Uterus (tissue), 4 donors: ENCODE data around the gene CACNG8. TPM values are rescaled to one million over a fixed set of nuclear protein-coding genes. Genes with fewer than 3 reads are reported as not detected.

Experiments used
- DNase-seq, 2 donors: peaks; one replicate each; pipeline ENCODE4 v3.0.0-alpha.2; 2019 to 2020
- H3K27ac ChIP-seq, 2 donors: fragments of 200-600 bp; sonication (generic); 1 replicate in 1 of 2; 2 replicates in 1 of 2; pipeline ENCODE4 v1.5.1; 2016 to 2018
- H3K27me3 ChIP-seq, 2 donors: fragments of 200-600 bp; sonication (generic); one replicate each; pipeline ENCODE4 v1.5.1; 2018 to 2019; ENCODE audit warnings: control low read depth in 1 of 2
- H3K36me3 ChIP-seq, 2 donors: fragments of 200-600 bp; sonication (generic); one replicate each; pipeline ENCODE4 v1.5.1; 2019; ENCODE audit warnings: control low read depth in 1 of 2
- H3K4me1 ChIP-seq, 2 donors: fragments of 200-600 bp; sonication (generic); one replicate each; pipeline ENCODE4 v1.5.1; 2018 to 2019; ENCODE audit warnings: control low read depth in 1 of 2
- H3K4me3 ChIP-seq, 2 donors: fragments of 200-600 bp; sonication (generic); 1 replicate in 1 of 2; 2 replicates in 1 of 2; pipeline ENCODE4 v1.5.1; 2018 to 2019; ENCODE audit warnings: mild to moderate bottlenecking in 1 of 2
- H3K9me3 ChIP-seq, 2 donors: fragments of 200-600 bp; sonication (generic); one replicate each; pipeline ENCODE4 v1.5.1; 2019; ENCODE audit warnings: control low read depth in 1 of 2
- CTCF ChIP-seq, 4 experiments: fragments of 200-600 bp in 2 of 4; fragments of 450-650 bp in 2 of 4; sonication (generic) in 2 of 4; IDR thresholded peaks; one replicate each; pipeline ENCODE4 v1.5.1; 2016 to 2019; ENCODE audit warnings: antibody characterized with exemption in 4 of 4, mild to moderate bottlenecking in 2 of 4, moderate library complexity in 1 of 4
- POLR2A ChIP-seq, 2 donors: fragments of 450-650 bp; IDR thresholded peaks; one replicate each; pipeline ENCODE4 v1.6.1; 2016; ENCODE audit warnings: antibody characterized with exemption in 2 of 2, mild to moderate bottlenecking in 1 of 2, moderate library complexity in 1 of 2
- intact Hi-C: fragments of 100-400 bp; cut with DNase I; formaldehyde crosslinking; loops from one replicate; pipeline ENCODE4 v1.15.1; 2023; ENCODE audit warnings: low total_unique reads
- total RNA-seq, 4 donors: library from RNA; depleted of rRNA in 3 of 4; stranded (reverse); fragments of >200 nt in 3 of 4; gene quantifications; one replicate each; pipeline versions ENCODE4 v1.1.0 to v1.2.4, GENCODE V29; 2014 to 2023
- donor health status: DM: yes; HTN: yes; CAD: no.

CACNG8 gene
- total RNA-seq, 4 donors from 2014 or later: 0.21 to 0.24 TPM; not detected in 2

GRCh38 chr19:53981376-53981951 is 18.7 kb downstream of the CACNG8 start:
- Histone ChIP-seq H3K9me3 (no peaks in the 10 kb centered on the region), H3K4me3 (no peak overlapping the region), H3K4me1 (peaks cover 0 to 11% of the 10 kb centered on the region in 2 donors), H3K27ac (no peak overlapping the region), H3K27me3 (peaks cover 4 to 36% of the 10 kb centered on the region in 2 donors), H3K36me3 (no peaks in the 10 kb centered on the region)
- intact Hi-C loops: no loop called here
- no peak for DNase-seq
- TF ChIP-seq CTCF (IDR thresholded peaks at IDR 0.05) (no peak), POLR2A (IDR thresholded peaks at IDR 0.05) (no peak)

GRCh38 chr19:53982001-53982451 is 19.3 kb downstream of the CACNG8 start:
- no peak overlapping the region for H3K4me3 ChIP-seq
- DNase-seq: no peak
- H3K27ac ChIP-seq: peak overlapping the region in 1 of 2 donors; percentile 1
- no peak for TF ChIP-seq POLR2A (IDR thresholded peaks at IDR 0.05)
- no peak for TF ChIP-seq CTCF (IDR thresholded peaks at IDR 0.05)
- H3K27me3 ChIP-seq: peaks cover 4 to 36% of the 10 kb centered on the region in 2 donors
- peaks cover 0 to 11% of the 10 kb centered on the region in 2 donors for H3K4me1 ChIP-seq
- H3K9me3 ChIP-seq: no peaks in the 10 kb centered on the region
- intact Hi-C loops: no loop called here
- no peaks in the 10 kb centered on the region for H3K36me3 ChIP-seq

- Histone ChIP-seq H3K27ac (no peak overlapping the region), H3K36me3 (no peaks in the 10 kb centered on the region), H3K4me3 (no peak overlapping the region), H3K9me3 (no peaks in the 10 kb centered on the region), H3K4me1 (peaks cover 0 to 11% of the 10 kb centered on the region in 2 donors), H3K27me3 (peaks cover 4 to 35% of the 10 kb centered on the region in 2 donors)
- no peak for TF ChIP-seq CTCF (IDR thresholded peaks at IDR 0.05)
- no peak for TF ChIP-seq POLR2A (IDR thresholded peaks at IDR 0.05)
- intact Hi-C loops: no loop called here
- DNase-seq: peak; percentile 22 to 27
Observed at GRCh38 chr19:53982611-53983010, 19.9 kb downstream of the CACNG8 start.

GRCh38 chr19:53983457-53984289 is 20.9 kb downstream of the CACNG8 start:
- TF ChIP-seq CTCF (IDR thresholded peaks at IDR 0.05) (no peak), POLR2A (IDR thresholded peaks at IDR 0.05) (no peak)
- no peak for DNase-seq
- peaks cover 0 to 11% of the 10 kb centered on the region in 2 donors for H3K4me1 ChIP-seq
- H3K27me3 ChIP-seq: peaks cover 4 to 26% of the 10 kb centered on the region in 2 donors
- H3K36me3 ChIP-seq: no peaks in the 10 kb centered on the region
- no peak overlapping the region for H3K4me3 ChIP-seq
- no peaks in the 10 kb centered on the region for H3K9me3 ChIP-seq
- intact Hi-C loops: no loop called here
- no peak overlapping the region for H3K27ac ChIP-seq

- TF ChIP-seq CTCF (IDR thresholded peaks at IDR 0.05) (no peak), POLR2A (IDR thresholded peaks at IDR 0.05) (no peak)
- Histone ChIP-seq H3K9me3 (no peaks in the 10 kb centered on the region), H3K36me3 (no peaks in the 10 kb centered on the region), H3K27me3 (peaks cover 4 to 7% of the 10 kb centered on the region in 2 donors), H3K4me1 (peaks cover 0 to 4% of the 10 kb centered on the region in 2 donors), H3K27ac (no peak overlapping the region), H3K4me3 (no peak overlapping the region)
- intact Hi-C loops: no loop called here
- DNase-seq: no peak
Observed at GRCh38 chr19:53985863-53986262, 23.1 kb downstream of the CACNG8 start.
